Activated gamma-delta T cell treated with anti-CD3 and anti-CD28 coated beads, Interleukin-2, amount 50 U/mL, for 16 hours (primary cell): ENCODE measurements around the gene BCKDHA.
"Not testable (repeated sequence)": the region's sequence is repeated elsewhere in the genome, so short reads cannot be mapped to it uniquely, and the experiment has no call there.

ENCODE experiments used
- DNase-seq: peaks from one replicate; pipeline ENCODE4 v3.0.0-alpha.2; 2020; ENCODE audit warnings: low read depth

BCKDHA gene

DNA sequence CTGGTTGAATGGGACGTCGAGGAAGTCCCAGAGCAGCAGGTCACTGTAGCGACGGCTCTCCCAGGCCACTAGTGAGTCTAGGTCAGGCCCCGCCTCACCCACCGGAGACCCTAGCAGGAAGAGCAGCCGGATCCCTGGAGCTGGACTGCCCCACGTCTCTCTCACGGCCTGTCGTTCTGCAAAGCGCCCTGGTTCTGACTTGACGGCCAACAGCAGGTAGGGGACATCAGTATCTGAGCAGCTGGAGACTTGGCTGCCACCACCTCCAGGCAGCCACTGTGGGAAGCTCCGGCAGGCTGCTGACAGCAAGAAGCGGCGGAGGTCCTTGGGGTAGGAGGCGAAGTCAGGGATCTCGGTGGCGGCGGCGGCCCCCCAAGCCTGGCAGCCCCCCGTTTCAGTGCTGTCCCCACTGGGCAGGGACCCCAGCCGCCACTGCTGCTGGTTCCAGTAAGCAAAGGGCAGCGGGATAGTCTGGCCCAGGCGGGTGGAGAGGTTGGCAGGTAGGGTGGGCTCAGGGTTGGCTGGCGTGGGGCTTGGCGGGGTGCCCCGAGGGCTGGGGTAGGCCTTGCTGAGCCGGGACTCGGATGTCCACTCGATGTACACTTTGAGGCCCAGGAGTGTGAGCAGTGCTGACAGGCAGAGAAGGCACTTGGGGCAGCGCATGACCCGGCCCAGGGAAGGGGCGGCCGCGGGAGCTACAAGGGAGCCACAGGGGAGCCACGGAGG is 28.7 kb downstream of the BCKDHA start:
- DNase-seq = no peak

- DNase-seq = peak; percentile 20
Observed at GRCh38 chr19:41426952-41427646, 29.5 kb downstream of the BCKDHA start, which contains the start of gene B3GNT8. Gene B3GNT8 (minus strand): TSS chr19:41427374. CDS start chr19:41426778, 596 bp downstream.

DNA sequence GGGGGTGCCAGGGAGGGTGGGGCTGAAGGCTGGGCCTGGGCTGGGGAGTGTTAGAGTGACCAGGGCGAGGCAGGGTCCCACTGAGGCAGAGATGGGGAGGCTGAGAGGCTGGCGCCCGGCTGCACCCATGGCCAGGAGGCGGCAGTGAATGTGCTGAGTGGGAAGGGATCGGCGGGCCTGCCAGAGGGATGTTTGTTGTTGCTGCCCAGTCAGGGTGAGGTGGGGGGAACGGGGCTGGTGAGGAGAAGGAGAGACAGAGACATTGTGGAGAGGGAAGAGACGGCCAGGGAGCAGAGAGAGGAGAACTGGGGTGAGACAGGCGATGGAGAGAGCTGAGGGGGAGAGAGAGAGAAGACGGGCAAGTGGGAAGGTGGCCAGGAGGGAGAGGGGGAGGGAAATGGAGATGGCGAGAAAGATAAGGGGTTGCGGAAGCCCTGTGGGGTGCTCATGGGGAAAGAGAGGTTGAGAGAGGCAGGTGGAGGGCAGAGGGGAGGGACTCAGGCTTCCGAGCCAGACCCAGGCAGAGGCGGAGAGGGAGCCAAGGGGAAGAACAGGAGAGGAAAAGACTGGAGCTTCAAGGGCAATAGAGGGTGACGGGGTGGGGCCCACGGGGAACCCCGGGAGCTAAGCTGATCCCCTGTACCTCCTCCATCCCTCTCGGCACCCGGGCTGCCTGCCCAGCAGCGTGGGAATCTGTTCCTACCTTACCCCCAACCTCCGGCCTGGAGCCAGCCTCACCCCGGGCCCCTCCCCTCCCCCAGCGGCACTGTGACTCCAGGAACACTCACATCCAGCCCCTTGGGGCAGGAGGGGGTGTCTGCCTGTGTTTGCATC is 30.2 kb downstream of the BCKDHA start:
- DNase-seq = peak; percentile 50

DNA sequence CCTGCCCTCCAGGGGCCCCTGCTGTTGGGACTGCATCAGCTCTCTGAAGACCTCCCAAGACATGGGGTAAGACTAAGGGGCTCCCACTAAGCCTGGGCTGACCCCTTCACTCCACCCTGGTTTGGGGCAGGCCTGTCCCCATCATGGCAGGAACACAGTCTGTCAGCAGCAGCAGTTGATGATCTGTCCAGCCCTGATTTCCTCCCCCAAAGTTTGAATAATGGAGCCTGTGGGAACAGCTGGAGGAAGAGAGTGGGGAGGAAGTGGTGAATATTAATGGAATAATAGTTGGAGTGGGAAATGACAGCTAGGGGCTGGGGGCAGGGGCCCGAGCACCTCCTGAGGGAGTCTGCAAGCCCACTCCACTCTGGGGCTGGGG is 30.9 kb downstream of the BCKDHA start:
- no peak for DNase-seq

- DNase-seq = no peak
Observed at GRCh38 chr19:41430922-41431321, 33.3 kb downstream of the BCKDHA start.

DNA sequence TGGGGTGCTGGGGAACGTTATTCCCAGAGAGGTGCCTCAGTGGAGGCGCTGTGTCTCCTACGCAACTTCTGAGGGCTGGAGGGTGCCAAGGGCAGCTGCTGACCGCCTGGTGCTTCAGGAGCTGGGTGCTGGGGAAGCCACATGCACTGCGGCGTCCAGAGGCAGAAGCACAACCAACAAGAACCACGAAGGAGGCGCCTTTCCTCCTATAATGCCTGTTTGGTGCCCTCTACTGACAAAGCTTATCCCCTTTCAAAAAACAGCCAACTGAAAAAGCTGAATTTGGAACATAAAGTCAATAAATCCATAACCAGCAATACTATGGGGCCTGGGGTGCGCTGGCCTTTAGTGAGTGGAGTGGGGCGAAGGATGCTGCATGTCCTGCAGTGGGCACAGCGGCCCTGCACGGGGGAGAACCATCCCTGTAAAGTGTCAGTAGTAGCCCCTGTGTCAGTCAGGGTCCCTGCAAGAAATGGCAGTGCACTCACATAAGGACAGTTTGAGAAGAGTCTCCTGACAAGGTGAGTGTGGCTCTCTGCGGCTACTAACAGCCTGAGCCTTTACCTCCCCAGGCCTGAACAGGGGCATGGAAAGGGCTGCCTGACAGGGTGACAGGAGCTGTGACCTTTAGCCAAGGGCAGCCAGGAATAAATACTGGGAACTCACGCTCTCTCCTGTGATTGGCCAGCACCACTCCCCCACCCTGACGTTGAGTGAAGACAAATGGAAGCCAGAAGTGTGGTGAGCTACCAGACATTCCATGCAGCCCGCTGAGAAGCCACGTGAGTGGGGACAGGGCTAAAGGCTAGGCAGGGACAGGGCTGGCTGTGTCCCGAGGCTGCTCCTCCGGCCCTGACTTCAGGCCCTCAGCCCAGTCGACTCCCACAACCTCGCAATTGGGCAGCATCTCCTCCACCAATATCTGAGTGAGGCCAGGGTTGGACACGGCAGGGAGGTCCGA is 34.1 kb downstream of the BCKDHA start:
- no peak for DNase-seq

- no peak for DNase-seq
Observed at GRCh38 chr19:41433171-41433570, 35.6 kb downstream of the BCKDHA start.

GRCh38 chr19:41434450-41434849 is 36.8 kb downstream of the BCKDHA start:
- no peak for DNase-seq

- DNase-seq = not testable (repeated sequence)
Observed at GRCh38 chr19:41435376-41435775, 37.8 kb downstream of the BCKDHA start.

- DNase-seq = no peak
Observed at GRCh38 chr19:41435936-41436673, 38.5 kb downstream of the BCKDHA start.

- no peak for DNase-seq
Observed at GRCh38 chr19:41436674-41436951, 39.0 kb downstream of the BCKDHA start.

GRCh38 chr19:41437944-41438574 is 40.4 kb downstream of the BCKDHA start:
- no peak for DNase-seq

- DNase-seq = peak; percentile 93
Observed at GRCh38 chr19:41439441-41440222, 42.0 kb downstream of the BCKDHA start, which contains the start of gene DMAC2. Gene DMAC2 (minus strand): TSS chr19:41439912. CDS start chr19:41439899, 13 bp downstream.

DNA sequence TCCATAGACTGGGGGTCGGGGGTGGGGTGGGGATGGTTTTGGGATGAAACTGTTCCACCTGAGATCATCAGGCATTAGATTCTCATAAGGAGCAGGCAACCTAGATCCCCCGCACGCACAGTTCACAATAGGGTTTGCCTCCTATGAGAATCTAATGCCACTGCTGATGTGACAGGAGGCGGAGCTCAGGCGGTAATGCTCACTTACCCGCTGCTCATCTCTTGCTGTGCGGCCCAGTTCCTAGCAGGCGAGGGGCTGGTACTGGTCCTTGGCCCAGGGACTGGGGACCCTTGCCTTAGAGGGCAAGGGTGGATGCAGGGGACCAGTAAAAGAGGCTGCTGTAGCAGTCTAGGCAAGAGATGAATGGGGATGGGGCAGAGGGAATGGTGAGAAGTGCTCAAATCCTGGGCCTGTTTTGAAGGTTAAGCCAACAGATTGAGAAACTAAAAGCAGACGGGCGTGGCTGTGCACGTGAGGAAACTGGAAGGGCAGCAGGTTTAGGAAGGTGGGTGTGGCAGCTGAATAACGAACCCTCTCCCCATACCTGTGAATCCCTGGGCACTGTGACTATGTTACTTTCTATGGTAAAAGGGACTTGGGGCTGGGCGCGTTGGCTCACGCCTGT is 43.8 kb downstream of the BCKDHA start:
- no peak for DNase-seq

DNA sequence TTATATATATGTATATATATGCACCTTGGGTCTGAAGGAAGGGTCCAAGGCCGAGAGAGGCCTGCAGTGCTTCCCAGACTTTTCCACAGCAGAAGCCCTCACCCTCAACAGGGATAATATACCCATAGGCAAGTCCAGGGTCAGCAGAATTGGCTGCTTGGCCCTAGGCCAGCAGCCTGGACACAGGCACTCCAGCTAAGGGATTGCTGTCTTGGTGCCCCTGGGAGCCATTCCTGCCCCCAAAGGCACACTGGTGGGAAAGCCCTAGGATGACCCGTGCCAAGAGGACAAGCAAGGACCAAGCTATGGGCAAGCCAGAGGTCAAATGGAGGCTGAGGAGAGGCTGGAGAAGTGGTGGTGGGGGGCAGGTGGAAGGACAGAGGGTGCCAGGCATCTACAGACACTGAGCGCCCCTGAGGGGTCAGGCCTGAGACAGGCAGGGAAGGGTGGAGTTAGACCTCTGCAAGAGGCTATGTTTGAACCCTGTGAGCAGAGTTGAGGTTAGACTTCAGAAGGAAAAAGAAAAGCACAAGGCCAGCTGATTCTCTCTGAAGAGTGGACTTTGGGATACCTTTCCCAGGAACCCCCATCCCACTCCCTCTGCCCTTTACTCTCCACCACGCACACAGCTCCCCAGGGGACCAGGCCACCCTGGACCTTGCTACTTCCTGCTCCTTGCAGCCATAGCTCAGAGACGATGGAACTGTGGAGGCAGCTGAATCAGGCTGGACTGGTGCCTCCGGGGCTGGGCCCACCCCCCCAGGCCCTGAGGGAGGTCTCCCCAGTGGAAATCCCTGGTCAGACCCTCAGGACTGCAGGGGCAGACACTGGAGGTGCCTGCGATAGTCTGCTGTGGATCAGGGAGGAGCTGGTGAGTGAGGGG is 45.1 kb downstream of the BCKDHA start, which contains the start of gene ERICH4:
Gene ERICH4, plus strand, starts transcription at position 684 of the 883 bp plus-strand sequence. Its CDS starts 14 bp downstream, at position 698.
- DNase-seq = no peak

GRCh38 chr19:41443813-41444455 is 46.3 kb downstream of the BCKDHA start:
- DNase-seq = no peak

GRCh38 chr19:41445575-41445974 is 48.0 kb downstream of the BCKDHA start:
- DNase-seq = no peak
